Measurements from ENCODE around the gene C15orf61.

C15orf61 gene

DNA sequence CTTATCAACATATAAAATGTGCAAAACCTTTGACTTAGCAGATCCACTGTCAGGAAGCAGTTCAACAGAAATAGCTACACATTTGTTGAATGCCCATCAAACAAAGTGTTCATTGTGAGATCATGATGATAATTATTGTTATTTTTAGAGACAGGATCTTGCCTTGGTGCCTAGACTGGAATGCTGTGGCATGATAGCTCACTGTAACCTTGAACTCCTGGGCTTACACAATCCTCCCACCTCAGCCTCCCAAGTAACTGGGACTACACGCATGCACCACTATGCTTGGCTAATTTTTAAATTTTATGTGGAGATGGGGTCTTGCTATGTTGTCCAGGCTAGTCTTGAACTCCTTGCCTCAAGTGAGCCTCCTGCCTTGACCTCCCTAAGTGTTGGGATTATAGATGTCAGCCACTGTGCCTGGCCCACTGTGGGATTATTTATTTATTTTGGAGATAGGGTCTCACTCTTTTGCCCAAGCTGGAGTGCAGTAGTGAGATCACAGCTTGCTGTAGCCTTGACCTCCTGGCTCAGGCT lies 30.3 kb downstream of the C15orf61 start:
- DNase-seq: no peak

DNA sequence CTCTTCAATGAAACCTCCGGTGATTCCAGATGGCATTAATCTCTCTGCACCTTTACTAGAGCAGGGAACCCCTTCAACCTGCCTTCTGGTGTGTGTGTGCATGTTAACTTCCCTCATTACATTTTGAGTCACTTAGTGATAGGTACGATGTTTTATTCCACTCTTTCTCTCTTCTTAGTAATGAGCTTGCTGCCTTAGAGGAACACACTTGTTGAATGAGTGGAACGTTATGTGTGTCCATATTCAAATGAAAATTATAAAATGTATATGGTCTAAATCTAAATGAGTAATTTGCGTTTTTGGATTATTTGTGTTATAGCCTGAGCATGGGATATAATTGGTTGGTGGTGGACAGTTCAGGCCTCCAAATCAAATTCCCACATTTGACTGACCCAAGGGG lies 33.6 kb downstream of the C15orf61 start:
- DNase-seq: no peak

DNA sequence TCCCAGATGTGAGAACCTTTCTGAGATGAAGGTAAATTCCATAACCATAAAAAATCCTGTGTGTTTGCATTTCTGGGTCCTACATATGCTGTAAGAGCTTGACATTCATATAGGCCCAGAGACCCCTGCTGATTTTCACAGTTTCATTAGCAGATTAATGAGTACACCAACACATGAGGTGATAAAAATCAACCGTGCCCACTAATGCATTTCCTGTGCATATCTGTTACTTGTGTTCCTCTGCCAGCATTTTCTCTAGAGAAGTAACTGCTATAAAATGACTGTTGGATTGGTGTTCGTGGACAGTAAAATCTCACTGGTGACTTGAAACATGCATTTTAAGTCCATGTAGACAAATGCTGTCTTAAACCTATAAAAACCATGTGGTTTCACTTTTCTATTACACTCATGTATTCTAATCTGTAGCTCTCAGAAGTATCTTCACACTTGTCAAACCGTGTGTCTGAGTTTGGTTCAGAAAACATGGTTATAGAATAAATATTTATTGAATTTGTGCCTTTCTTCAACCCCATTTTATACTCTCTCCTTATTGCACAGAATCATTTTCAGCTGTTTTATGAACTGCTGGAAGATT lies 36.1 kb downstream of the C15orf61 start:
- DNase-seq: no peak

DNA sequence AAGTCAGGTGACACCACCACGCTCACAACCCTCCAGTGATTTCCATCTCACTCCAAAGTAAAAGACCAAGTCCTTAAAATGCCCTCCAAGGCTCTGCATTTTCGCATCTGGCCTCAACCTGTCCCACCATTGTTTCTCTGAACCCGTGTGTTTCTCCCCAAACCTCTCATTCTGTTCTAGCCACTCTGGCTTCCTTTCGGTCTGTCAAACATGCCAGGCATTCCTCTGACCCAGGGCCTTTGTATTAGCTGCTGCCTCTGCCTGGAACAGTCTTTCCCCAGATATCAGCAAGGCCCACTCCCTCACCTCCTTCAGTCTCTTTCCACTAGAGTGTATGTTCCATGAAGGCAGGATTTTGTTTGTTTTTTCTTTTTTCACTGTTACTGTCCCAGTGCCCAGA lies 37.6 kb downstream of the C15orf61 start:
- no peak for DNase-seq

DNA sequence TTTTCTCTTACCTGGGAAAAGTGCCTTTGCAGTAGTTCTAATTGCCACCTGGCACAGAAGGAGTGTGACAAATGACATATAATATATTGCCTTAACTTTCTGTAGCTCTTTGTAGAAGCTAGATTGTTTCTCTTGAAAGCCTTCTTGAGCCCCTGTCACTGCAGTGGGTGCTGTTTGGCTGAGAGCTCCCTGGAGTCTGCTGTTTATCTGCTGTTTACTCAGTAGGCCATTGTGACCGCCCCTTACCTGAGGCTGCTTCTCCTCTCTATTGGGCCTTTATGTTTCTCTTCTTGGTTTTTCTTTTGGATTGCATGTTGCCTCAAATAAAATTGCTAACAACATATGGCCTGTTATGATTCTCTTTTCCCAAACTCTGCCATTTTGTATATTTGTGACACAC lies 38.2 kb downstream of the C15orf61 start:
- no peak for DNase-seq

DNA sequence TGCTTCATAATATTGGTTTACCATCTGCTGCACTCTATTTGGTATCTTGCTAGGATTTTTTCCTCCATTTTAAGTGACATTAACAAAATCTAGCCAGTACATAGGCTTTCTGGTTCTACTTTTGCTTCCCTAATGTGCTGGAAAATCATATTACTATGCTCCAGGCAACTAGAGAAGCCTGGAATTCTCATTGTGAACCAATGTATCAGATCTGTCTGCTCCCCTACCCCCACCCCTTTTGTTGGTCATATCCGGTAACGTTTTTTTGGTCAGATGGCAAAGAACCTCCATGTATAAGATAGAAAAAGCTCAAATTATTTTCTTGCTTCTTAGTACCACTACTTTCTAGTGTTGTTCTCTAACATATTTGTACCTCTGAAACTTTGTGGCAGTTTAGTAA lies 38.6 kb downstream of the C15orf61 start:
- DNase-seq: no peak

DNA sequence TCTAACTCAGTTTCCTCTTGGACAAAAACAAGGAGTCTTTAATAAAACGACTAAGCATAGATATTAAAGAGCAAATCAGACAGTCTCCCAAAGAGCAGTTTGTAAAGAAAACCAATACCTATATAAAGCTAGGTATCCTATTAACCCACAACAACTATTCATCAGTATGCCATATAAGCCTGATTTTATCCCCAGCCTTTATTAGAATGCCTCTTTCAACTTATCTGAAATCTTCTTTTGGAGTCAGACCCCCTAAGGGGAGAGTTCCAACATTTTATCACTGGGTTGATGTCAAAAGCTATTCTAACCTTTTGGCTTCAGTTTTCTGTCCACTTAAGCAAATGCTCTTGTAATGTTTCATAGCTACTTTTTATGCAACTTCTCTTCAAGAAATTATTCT lies 39.4 kb downstream of the C15orf61 start:
- no peak for DNase-seq

DNA sequence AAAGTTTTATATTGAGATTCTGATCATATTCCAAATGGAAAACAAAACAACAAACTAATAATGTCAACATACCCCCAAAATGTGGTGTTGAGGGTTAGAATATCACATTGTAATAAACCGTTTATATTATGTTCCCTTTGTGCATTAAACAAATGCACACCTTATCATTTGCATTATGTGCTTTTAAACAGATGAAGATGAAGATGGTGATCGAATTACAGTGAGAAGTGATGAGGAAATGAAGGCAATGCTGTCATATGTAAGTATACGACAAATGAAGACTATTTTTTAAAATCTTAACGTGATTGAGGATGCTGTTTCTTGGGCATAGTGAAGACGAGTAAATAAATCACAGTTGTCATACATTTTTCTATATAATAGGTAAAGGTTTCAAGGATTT lies 42.2 kb downstream of the C15orf61 start:
- DNase-seq: no peak

DNA sequence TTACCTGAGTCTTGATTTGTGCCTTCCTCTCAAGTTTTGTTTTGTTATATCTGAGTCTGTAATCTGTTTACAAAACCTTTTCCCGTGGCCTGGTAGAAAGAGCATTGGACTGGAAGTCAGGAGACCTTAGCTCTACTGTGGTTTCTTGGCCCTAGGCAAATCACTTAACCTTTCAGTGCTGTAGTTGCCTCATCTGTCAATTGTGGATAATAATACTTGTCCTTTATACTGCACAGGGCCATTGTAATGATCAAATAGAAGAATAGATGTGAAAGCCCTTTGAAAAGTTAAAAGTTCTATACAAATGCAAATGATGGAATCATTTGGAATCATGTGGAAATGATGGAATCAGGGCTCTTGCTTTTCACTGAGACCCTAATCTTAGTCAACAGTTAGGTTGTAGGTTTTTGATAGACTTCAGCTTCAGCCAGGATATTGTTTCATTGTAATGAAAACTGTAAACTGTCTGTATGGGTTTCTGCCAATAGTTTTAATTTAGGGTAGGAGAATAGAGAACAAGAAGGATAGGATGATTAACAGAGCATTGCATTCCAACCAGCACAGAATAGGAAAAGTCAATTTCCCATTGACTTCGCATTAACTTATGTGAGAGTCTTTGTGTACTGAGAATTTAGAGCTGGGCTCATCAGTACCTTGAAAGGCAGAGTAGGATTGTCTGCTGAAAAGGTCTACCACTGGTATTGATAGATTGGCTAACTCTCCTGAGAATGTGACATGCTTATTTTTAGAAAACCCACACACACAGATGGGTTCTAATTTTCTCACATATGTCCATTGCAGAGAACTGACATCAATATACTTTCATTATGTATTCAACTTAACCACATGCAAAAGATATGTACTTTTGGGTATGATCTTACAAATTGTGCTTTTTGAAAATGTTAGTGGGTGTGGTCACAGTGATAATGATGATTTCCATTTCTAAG lies 43.4 kb downstream of the C15orf61 start:
- no peak for DNase-seq

DNA sequence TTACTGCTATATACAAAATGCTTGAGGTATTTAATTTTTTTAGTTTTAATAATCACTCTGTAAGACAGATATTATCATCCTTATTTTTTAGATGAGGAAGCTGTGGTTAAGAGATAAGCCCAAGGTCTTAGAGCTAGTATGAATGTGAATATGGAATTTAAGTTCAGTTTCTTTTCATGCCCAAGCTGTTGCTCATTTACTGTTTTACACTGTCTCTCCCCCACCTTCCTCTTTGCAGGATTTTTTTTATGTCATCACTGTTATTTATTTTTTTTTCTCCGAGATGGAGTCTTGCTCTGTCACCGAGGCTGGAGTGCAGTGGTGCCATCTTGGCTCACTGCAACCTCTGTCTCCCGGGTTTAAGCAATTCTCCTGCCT lies 44.0 kb downstream of the C15orf61 start:
- no peak for DNase-seq

DNA sequence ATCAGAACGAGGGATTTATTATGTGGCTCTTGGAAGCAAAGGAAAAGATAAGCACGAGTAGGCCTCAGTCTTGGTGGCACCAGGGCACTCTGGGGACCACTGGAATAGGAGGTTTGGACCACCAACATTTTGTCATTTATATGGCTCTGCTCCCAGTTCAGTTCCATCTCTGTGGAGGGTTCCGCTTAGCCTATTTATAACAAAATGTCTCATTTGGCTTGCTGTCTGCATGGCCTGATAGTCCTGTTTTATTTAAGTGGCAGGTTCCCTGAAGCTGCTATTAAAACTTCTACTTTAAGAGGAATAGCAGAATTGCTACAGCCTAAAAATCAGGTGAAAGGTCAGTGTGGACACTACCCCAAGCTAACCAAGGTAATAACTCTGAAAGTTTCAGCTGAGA lies 48.7 kb downstream of the C15orf61 start:
- DNase-seq: no peak

DNA sequence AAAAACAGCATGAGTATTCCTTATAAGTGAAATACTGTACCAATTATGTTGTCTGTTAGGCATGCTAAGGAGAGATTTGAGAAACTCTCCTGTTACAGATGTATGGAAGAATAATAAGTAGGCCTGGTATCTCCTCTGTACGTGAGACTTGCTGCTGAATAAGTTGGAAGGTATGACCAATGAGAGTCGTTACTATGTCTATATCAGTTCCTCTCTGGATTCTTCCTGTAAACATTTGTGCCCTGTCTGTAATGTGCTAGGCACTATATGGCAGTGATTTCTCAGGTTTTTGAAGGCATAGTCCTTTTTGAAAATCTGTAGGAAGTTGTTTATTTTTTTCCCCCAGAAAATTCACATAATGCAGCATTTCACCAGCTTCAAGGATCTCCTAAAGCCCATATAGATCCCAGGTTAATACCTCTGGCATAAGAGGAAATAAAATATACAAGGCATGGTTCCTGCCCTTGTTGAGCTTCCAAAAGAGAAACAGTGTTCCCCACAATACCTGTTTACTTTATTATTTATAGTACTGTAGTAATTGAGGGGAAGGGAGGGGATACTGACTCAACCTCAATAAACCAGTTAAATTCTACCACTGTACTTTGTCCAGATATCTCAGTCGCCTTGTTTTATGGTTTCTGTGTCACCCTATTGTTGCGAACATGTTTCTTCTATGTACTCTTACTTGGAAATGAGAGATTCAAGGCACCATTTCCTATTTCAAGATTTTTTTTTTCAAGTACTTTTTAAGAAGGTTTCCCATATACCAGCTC lies 50.1 kb downstream of the C15orf61 start:
- no peak for DNase-seq

DNA sequence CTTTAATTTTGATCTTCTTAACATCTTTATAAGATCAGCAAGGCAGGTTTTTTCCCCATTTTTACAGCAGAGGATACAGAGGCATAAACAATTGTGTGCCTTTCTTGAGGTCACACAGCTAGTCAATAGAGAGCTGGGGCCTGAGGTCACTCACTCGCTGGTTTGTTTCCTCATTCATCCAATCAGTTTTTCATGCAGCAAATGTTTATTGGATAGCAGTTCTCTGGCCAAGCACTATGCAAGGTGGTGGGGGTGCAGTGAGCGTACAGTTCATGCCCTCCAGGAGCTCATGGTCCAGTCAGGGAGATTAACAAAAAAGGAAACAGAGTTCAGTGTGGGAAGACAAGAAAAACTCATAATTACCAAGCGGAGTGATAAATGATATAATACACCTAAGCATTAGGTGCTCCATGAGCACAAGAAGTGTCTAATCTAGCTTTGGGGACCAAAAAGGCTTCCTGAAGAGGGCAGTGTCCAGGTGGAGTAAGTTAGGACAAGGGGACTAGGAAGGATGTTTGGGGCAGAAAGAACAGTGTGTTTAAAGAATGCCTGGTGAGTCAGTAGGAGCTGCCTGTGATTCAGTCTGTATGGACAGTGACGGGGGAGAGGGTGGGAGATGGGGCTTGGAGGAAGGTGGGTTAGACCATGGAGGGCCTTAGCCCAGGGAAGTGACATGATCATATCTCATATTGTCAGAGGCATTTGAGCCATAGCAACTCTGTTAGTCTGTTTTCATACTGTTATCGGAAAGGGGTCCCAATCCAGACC lies 50.9 kb downstream of the C15orf61 start:
- no peak for DNase-seq

DNA sequence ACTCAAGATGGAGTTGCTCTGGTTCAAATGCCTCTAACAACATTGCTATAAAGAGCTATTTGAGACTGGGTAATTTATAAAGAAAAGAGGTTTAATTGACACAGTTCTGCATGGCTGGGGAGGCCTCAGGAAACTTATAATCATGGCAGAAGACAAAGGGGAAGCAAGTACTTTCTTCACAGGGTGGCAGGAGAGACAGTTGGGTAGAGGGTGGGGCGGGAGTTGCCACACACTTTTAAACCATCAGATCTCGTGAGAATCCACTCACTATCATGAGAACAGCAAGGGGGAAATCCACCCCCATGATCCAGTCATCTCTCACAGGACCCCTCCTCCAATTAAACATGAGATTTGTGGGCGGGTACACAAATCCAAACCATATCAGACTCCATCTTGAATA lies 52.3 kb downstream of the C15orf61 start:
- DNase-seq: no peak

DNA sequence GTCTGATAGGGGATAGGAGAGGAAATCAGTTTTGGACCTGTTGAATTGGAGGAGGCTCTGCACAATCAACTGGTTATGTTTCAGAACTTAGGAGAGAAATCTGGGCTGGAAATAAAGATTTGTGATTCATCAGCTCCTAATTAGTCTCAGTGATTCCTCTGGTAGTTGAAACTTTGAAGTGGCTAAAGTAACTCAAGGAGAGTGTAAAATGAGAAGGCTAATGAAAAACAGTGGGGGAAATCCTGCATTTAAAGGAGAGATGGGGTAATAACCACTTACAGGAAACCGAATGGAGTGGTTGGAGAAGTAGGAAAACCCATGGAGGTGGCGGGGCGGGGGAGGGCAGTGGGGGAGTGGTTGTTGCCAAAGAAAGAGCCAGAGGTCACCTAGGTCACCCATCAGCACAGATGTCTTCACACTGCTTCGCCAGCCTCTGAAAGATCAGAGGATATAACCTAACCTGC lies 54.1 kb downstream of the C15orf61 start:
- DNase-seq: no peak

DNA sequence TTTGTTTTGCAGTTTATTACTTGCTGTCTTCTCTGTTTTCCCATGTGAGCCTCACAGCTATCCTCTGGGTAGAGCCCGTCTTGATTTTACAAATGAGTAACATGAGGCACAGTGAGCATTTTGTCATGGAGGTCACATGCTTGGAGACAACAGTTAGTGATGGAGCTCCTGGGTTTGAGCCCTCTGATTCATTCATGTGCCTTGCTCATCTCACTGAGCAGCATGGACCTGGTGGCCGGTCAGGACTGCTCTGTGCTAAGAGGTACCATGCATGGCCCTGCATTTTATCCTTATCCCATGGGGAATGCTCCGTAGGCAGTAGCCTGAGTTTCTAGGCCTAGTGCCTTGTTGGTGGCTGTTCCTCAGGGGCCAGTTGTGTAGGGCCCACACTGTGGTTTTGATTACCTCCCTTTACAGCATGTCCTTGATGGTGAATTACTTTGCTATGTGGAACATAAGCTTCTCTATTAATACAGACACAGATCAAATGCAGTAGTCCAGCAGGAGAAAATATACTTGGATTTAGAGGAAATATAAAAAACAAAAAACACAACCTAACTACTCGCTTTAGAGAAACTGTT lies 57.2 kb downstream of the C15orf61 start:
- DNase-seq: no peak

DNA sequence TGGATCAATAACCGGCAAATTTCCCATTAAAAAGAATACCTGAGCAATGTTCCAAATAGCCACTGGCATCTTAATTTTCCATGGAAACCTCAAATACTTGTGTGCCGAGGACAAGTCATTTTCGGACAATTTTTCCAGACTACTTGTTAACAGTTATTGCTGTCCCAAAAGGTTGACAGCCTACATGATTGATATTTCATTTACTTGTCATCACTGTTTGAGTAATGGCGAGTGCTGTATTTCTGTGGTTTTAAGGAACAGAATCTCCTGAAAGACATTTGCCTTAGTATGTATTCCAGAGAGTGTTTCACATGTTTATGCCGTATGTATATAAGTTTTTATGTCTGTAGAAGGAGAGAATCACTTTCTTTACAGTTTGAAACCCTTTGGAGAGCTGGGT lies 58.2 kb downstream of the C15orf61 start:
- DNase-seq: no peak
